H1 (cell line): ENCODE measurements around the gene HDGFL3. TPM values are rescaled to one million over a fixed set of nuclear protein-coding genes. Genes with fewer than 3 reads are reported as not detected.

Source experiments
- EZH2 ChIP-seq: fragments of 200-600 bp; sonication (generic); IDR thresholded peaks from 2 replicates; pipeline ENCODE4 v1.7.1; 2012; ENCODE audit warnings: low read depth, mild to moderate bottlenecking, moderate library complexity, low read length, inconsistent platforms; ENCODE audit not compliant: severe bottlenecking
- SP1 ChIP-seq: IDR thresholded peaks from 2 replicates; pipeline ENCODE4 v1.6.1; 2011; ENCODE audit warnings: low read depth, low read length
- TCF12 ChIP-seq: IDR thresholded peaks from 2 replicates; pipeline ENCODE4 v1.6.1; 2011; ENCODE audit warnings: low read depth, mild to moderate bottlenecking, low read length
- polyA plus RNA-seq, 7 experiments: library from polyadenylated mRNA; depleted of rRNA in 3 of 7; stranded (reverse) in 5 of 7; unstranded in 2 of 7; fragments of >200 nt in 5 of 7; fragments of 200-250 nt in 2 of 7; gene quantifications; 1 replicate in 5 of 7; 2 replicates in 1 of 7; 4 replicates in 1 of 7; pipeline versions ENCODE4 v1.2.1 to v1.2.3, GENCODE V29; 2011 to 2013; ENCODE audit warnings: missing spikeins in 2 of 7, mixed read lengths in 2 of 7
- total RNA-seq: library from RNA; stranded (reverse); fragmentation: NEBNext Ultra II Directional; extraction: Animal tissue kit (Norgen Biotek cat#: 25700); gene quantifications from 2 replicates; pipeline ENCODE4 v1.2.1, GENCODE V29; 2021

The HDGFL3 gene
- total and polyA plus RNA-seq, 2 of the 8 experiments (the other 6 are each of a cell fraction or from before 2014, with no cell fraction given) = 14.1 to 149 TPM

DNA sequence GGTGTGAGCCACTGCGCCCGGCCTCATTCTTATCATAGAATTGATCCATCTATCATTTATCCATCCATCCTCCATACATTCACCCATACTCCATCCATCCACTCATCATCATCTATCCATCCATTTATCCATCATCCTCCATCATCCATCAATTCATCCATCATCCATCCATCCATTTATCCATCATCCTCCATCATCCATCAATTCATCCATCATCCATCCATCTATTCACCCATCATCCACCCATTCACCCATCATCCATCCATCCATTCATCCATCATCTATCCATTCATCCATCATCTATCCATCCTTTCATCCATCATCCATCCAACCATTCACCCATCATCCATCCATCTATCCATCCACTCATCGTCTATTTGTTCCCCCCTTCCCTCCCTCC, 96.5 kb downstream of the HDGFL3 start (continued):
- TF ChIP-seq SP1 (no peak), TCF12 (no peak), EZH2 (no peak)
